Bladder microvascular endothelial cell (primary cell): Measurements from ENCODE around the gene PI3. TPM values are rescaled to one million over a fixed set of nuclear protein-coding genes. Genes with fewer than 3 reads are reported as not detected.

ENCODE experiments used
- total RNA-seq: library from RNA; depleted of rRNA; stranded (reverse); fragments of >200 nt; gene quantifications from 2 replicates; pipeline ENCODE4 v1.2.3, GENCODE V29; 2014

PI3 gene, protein sequence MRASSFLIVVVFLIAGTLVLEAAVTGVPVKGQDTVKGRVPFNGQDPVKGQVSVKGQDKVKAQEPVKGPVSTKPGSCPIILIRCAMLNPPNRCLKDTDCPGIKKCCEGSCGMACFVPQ
- total RNA-seq: not detected in 2 replicates

DNA sequence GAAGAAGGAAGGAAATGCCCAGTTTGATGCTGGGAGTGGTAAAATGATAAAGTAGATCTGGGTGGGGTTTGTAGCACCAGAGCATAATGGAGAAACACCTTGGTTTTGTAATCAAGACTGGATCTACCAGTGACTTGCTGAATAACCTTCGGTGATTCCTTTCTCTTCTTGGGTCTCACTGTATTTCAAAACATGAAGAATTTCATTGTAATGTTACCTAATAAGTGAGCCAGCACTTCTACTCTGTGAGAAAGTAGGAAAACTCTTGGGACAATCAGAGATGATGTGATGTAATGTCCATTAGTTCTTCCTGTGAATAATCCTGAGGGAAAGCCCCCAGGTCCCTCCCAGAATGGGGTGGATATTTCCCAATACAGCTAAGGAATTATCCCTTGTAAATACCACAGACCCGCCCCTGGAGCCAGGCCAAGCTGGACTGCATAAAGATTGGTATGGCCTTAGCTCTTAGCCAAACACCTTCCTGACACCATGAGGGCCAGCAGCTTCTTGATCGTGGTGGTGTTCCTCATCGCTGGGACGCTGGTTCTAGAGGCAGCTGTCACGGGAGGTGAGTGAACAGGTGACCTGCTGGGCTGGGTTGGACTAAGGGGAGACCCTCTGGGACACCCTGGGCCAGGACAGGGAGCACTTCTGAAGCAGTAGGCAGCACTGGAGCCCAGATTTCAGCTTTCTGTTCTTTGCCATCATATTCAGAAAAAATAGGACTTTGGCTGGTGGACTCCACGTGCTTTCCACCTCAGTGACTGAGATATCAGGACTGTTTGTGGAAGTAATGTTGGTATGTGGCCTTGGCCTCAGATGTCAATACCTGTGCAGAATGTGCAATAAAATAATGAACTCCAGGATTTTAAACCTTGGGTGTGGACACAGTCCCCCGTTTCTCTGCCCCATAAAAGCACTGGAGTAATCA is at the start of gene PI3:
Gene PI3, plus strand, starts transcription at position 469 of the 931 bp plus-strand sequence. Its CDS starts 21 bp downstream, at position 490.

DNA sequence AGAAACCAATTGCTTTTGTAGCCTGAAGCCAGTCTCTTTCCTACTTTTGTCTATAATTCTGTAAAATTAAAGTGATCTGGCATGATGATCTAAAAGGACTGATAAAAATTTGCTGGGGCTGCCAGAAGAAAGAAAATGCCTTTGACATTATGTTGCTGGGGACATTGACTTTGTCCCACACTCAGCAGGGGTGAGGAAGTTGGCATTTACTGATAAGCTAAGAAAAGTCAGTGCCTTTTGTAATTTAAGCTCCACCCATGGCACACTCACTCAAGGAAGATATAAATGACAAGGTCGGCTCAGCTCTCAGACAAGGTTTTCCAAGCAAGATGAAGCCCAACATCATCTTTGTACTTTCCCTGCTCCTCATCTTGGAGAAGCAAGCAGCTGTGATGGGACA is 32.0 kb downstream of the PI3 start, which contains the start of gene SEMG1:
Gene SEMG1, plus strand, starts transcription at position 309 of the 400 bp plus-strand sequence. Its CDS starts 21 bp downstream, at position 330.

DNA sequence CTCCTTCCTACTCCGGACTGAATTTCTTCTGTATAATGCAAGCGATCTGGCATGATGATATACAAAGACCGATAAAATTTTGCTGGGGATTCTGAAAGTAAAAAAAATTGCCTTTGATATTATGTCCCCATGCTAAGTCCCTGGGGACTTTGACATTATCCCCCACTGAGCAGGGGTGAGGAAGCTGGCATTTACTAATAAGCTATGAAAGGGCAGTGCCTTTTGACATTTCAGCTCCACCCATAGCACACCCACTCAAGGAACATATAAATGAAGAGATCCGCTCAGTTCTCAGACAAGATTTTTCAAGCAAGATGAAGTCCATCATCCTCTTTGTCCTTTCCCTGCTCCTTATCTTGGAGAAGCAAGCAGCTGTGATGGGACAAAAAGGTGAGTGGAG is 46.4 kb downstream of the PI3 start, which contains the start of gene SEMG2:
Gene SEMG2, plus strand, starts transcription at position 298 of the 400 bp plus-strand sequence. Its CDS starts 17 bp downstream, at position 315.

Other genes starting within 250 kb of the PI3 start
- gene TOMM34, start 214.5 kb upstream of the PI3 start, total RNA-seq: 12.3 and 13.0 TPM in 2 replicates
- gene STK4, start 208.4 kb upstream of the PI3 start, total RNA-seq: 13.0 and 29.7 TPM in 2 replicates
- gene KCNS1, start 73.8 kb upstream of the PI3 start, total RNA-seq: 0.16 and 0.38 TPM in 2 replicates
- not detected in 2 replicates for gene WFDC5, start 59.7 kb upstream of the PI3 start, total RNA-seq
- not detected in 2 replicates for gene WFDC12, start 50.4 kb upstream of the PI3 start, total RNA-seq
- not detected in 2 replicates for gene SEMG1, start 32.1 kb downstream of the PI3 start, total RNA-seq
- not detected in 2 replicates for gene SEMG2, start 46.5 kb downstream of the PI3 start, total RNA-seq
- 2.6 TPM in 1 of 2 replicates, not detected in the other for gene SLPI, start 79.7 kb downstream of the PI3 start, total RNA-seq
- not detected in 2 replicates for gene RBPJL, start 131.9 kb downstream of the PI3 start, total RNA-seq
- 0.06 TPM in 1 of 2 replicates, not detected in the other for gene MATN4, start 133.4 kb downstream of the PI3 start, total RNA-seq
- 12.6 and 88.2 TPM in 2 replicates for gene SDC4, start 173.5 kb downstream of the PI3 start, total RNA-seq
- gene SYS1, start 188.3 kb downstream of the PI3 start, total RNA-seq: 9.9 and 24.1 TPM in 2 replicates
- not detected in 2 replicates for gene TP53TG5, start 203.4 kb downstream of the PI3 start, total RNA-seq
- 1.5 and 6.1 TPM in 2 replicates for gene DBNDD2, start 233.4 kb downstream of the PI3 start, total RNA-seq
- gene PIGT, start 241.2 kb downstream of the PI3 start, total RNA-seq: 13.0 and 30.6 TPM in 2 replicates